Measurements from ENCODE around the gene CALM3. TPM values are rescaled to one million over a fixed set of nuclear protein-coding genes. Genes with fewer than 3 reads are reported as not detected.
A peak's percentile ranks its signal among the peaks of the same experiment; 100 is the strongest.

Gene CALM3
- total and polyA plus RNA-seq, 7 donors: 127 to 375 (median 183) TPM

DNA sequence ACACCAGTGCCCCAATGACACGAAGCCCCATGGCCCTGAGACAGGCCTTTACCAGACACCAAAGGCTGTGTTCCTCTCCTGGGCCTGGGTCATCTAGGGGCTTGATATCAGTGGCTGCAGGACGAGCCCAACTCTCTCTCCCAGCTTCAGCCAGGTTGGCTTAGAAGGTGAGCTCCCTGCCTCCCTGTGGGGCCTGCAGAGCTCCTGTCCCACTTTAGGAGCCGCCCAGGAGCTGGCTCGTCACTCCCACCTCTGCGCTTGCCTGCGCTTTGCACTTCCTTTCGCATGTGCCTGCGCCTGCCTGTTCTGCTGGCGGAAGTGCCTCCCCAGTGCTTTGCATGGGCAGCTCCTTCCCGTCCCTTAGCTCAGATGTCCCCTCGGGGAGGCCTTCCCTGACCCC is 4.9 kb downstream of the CALM3 start:
- Histone ChIP-seq H3K9me3 (no peaks in the 10 kb centered on the region), H3K27ac (peak overlapping the region in 2 of 4 donors; percentile 61 to 95), H3K4me3 (no peak overlapping the region), H3K36me3 (peaks cover 26 to 49% (median 45%) of the 10 kb centered on the region in 4 donors), H3K27me3 (no peaks in the 10 kb centered on the region), H3K4me1 (peaks cover 0 to 42% (median 41%) of the 10 kb centered on the region in 4 donors)
- WGBS, 2 donors: 94 to 95% methylated on average over 11 of the region's 11 CpGs
- peak; percentile 59 for DNase-seq
- no peak for TF ChIP-seq POLR2AphosphoS5 (IDR thresholded peaks at IDR 0.05)
- no peak for TF ChIP-seq POLR2A (IDR thresholded peaks at IDR 0.05)
- TF ChIP-seq EP300 (IDR thresholded peaks at IDR 0.05): no peak
- TF ChIP-seq, protein P1, sequence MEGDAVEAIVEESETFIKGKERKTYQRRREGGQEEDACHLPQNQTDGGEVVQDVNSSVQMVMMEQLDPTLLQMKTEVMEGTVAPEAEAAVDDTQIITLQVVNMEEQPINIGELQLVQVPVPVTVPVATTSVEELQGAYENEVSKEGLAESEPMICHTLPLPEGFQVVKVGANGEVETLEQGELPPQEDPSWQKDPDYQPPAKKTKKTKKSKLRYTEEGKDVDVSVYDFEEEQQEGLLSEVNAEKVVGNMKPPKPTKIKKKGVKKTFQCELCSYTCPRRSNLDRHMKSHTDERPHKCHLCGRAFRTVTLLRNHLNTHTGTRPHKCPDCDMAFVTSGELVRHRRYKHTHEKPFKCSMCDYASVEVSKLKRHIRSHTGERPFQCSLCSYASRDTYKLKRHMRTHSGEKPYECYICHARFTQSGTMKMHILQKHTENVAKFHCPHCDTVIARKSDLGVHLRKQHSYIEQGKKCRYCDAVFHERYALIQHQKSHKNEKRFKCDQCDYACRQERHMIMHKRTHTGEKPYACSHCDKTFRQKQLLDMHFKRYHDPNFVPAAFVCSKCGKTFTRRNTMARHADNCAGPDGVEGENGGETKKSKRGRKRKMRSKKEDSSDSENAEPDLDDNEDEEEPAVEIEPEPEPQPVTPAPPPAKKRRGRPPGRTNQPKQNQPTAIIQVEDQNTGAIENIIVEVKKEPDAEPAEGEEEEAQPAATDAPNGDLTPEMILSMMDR (IDR thresholded peaks at IDR 0.05): no peak
- intact Hi-C loops (cut with DNase I): loop anchor here (10.0 kb wide), 1 partner anchor 249 kb away; the partner anchor contains the start of gene AP2S1

DNA sequence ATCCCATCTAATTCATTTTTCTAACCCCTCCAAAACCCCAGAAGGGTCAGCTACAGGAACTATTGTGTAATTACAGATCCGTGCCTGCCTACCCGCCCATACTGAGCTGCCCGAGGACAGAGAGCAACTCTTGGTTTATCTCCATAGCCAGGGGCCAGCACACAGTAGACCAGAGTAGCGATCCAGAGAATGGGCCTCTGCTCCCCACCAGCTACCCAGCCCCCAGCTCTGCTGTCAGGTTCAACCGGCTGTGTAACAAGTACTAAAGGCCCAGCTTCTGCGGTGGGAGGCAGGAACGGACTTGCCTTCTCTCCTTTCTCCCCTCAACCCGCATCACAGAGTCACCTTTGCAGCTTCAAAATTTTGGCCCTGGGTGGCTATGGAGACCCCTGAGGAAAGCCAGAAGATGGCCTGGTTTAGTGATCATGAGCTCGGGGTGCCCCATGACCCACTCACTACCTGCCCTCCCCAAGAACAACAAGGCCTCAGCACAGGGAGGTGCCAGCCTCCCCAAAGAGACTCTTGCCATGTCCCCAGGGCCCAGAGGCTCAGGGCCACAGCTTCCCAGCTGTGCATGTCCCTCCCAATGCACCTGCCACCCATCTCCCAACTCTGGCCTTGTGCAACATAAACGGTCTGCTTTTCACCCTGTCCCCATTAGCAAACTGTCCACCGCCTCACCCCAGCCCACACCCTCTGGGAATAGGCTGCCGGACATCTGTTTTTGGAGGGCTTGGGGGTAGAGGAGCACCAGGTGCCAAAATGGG is 5.7 kb downstream of the CALM3 start:
- Histone ChIP-seq H3K9me3 (no peaks in the 10 kb centered on the region), H3K4me3 (no peak overlapping the region), H3K36me3 (peaks cover 26 to 49% (median 45%) of the 10 kb centered on the region in 4 donors), H3K4me1 (peaks cover 0 to 42% (median 39%) of the 10 kb centered on the region in 4 donors), H3K27ac (no peak overlapping the region), H3K27me3 (no peaks in the 10 kb centered on the region)
- intact Hi-C loops (cut with DNase I): loop anchor here (10.0 kb wide), 1 partner anchor 248 kb away; the partner anchor contains the start of gene AP2S1
- TF ChIP-seq, protein P1 (IDR thresholded peaks at IDR 0.05): no peak
- TF ChIP-seq POLR2AphosphoS5 (IDR thresholded peaks at IDR 0.05) (no peak), EP300 (IDR thresholded peaks at IDR 0.05) (no peak), POLR2A (IDR thresholded peaks at IDR 0.05) (no peak)
- peak; percentile 57 for DNase-seq
- 86 to 90% methylated on average over 12 of the region's 12 CpGs for WGBS, 2 donors

DNA sequence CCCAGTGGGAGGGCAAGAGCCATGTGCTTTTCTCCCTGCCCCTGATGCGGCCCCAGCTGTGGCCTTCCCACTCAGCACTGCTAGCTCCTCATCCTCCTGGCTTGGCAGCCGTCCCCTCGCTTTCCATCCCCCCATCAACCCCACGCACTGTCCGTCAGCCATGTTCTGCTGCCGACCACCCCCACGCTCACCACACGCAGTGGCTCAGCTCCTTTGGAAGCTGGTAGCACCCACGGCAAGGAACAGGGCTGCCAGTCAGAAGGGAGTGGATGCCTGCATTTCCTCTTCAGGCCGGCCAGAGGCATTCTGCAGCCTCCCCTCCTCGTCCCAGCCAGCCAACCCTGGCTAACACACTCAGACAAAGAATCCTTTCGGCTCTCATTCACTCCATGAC is 6.3 kb downstream of the CALM3 start:
- Histone ChIP-seq H3K4me3 (no peak overlapping the region), H3K4me1 (peaks cover 0 to 37% (median 33%) of the 10 kb centered on the region in 4 donors), H3K27me3 (no peaks in the 10 kb centered on the region), H3K9me3 (no peaks in the 10 kb centered on the region), H3K27ac (no peak overlapping the region), H3K36me3 (peaks cover 26 to 49% (median 45%) of the 10 kb centered on the region in 4 donors)
- intact Hi-C loops (cut with DNase I): loop anchor here (10.0 kb wide), 1 partner anchor 247 kb away; the partner anchor contains the start of gene AP2S1
- peak; percentile 62 for DNase-seq
- WGBS, 2 donors: 88 to 89% methylated on average over 12 of the region's 12 CpGs
- TF ChIP-seq, protein P1 (IDR thresholded peaks at IDR 0.05): no peak
- TF ChIP-seq POLR2A (IDR thresholded peaks at IDR 0.05) (no peak), EP300 (IDR thresholded peaks at IDR 0.05) (no peak), POLR2AphosphoS5 (IDR thresholded peaks at IDR 0.05) (no peak)

DNA sequence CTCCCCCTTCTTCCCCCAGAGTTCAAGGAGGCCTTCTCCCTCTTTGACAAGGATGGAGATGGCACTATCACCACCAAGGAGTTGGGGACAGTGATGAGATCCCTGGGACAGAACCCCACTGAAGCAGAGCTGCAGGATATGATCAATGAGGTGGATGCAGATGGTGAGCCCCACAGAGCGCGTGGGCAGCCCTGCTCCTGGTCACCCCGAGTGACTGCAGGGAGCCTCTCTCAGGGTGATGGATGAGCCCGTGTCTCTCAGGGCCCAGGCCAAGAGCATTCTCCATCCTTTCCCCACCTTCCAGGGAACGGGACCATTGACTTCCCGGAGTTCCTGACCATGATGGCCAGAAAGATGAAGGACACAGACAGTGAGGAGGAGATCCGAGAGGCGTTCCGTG is 7.0 kb downstream of the CALM3 start:
- H3K9me3 ChIP-seq: no peaks in the 10 kb centered on the region
- peaks cover 26 to 49% (median 45%) of the 10 kb centered on the region in 4 donors for H3K36me3 ChIP-seq
- peaks cover 0 to 30% (median 26%) of the 10 kb centered on the region in 4 donors for H3K4me1 ChIP-seq
- H3K4me3 ChIP-seq: no peak overlapping the region
- no peaks in the 10 kb centered on the region for H3K27me3 ChIP-seq
- TF ChIP-seq, protein P1 (IDR thresholded peaks at IDR 0.05): no peak
- TF ChIP-seq POLR2A (IDR thresholded peaks at IDR 0.05): no peak
- TF ChIP-seq EP300 (IDR thresholded peaks at IDR 0.05): no peak
- TF ChIP-seq POLR2AphosphoS5 (IDR thresholded peaks at IDR 0.05): no peak
- DNase-seq: no peak
- WGBS, 2 donors: 95% methylated on average over 9 of the region's 9 CpGs
- intact Hi-C loops (cut with DNase I): loop anchor here (10.0 kb wide), 1 partner anchor 247 kb away; the partner anchor contains the start of gene AP2S1
- no peak overlapping the region for H3K27ac ChIP-seq

Measured in sigmoid colon (tissue), 7 donors.